Motor neuron (in vitro differentiated cells): Measurements from ENCODE around the gene MGLL. TPM values are rescaled to one million over a fixed set of nuclear protein-coding genes. Genes with fewer than 3 reads are reported as not detected.
A peak's percentile ranks its signal among the peaks of the same experiment; 100 is the strongest.

Experiments
- ATAC-seq, 8 experiments: fragments of 200-7000 bp; cut with Tn5 transposase; replicated peaks in 6 of 8; 2 replicates each; pipeline ENCODE4 v1.8.0; 2021; ENCODE audit warnings: mild to moderate bottlenecking in 8 of 8, moderate library complexity in 8 of 8
- H3K27ac ChIP-seq, 2 donors: fragments of 250-450 bp; sonication (Bioruptor Pico); 2 replicates each; pipeline ENCODE4 v1.9.0; 2021; ENCODE audit warnings: antibody characterized with exemption in 2 of 2, mild to moderate bottlenecking in 2 of 2, moderate library complexity in 1 of 2
- H3K4me1 ChIP-seq, 2 donors: fragments of 250-450 bp; sonication (Bioruptor Pico); replicated peaks in 1 of 2; 2 replicates each; pipeline ENCODE4 v1.6.1; 2021; ENCODE audit warnings: antibody characterized with exemption in 2 of 2, mild to moderate bottlenecking in 2 of 2, moderate library complexity in 1 of 2
- H3K4me3 ChIP-seq, 5 donors: fragments of 250-450 bp; sonication (Bioruptor Pico); 2 replicates each; pipeline ENCODE4 v1.9.0; 2021; ENCODE audit warnings: antibody characterized with exemption in 5 of 5, mild to moderate bottlenecking in 5 of 5, moderate library complexity in 4 of 5
- WGBS, 10 experiments: fragments of 450-650 bp; shearing (Covaris generic); methylation state at CpG; one replicate each; pipeline ENCODE4 v1.0.0; 2022; 5-methylcytosine and 5-hydroxymethylcytosine counted together
- in situ Hi-C, 9 experiments: fragments of 400-800 bp; cut with MboI; loops; one replicate each; pipeline ENCODE4 v1.15.0; 2021; ENCODE audit warnings: low sequenced_read_pairs in 9 of 9, low pct_unique_long_range_greater_than_20kb in 2 of 9; ENCODE audit not compliant: unreplicated experiment in 9 of 9
- total RNA-seq, 8 experiments: library from RNA; unstranded; fragments of 300-600 nt; gene quantifications; 2 replicates each; pipeline versions ENCODE4 v1.2.3 to v1.2.4, GENCODE V29; 2022

MGLL gene
- total RNA-seq, 8 experiments from 2014 or later = 0.43 to 69.2 (median 4.5) TPM

GRCh38 chr3:127731546-127732289, 90.6 kb downstream of the MGLL start:
- 79 to 100% (median 87%) methylated on average over 1 to 8 of the region's 12 CpGs for WGBS, 10 experiments
- no peak overlapping the region for H3K27ac ChIP-seq
- in situ Hi-C loops = no loop called here

GRCh38 chr3:127730666-127731295, 91.5 kb downstream of the MGLL start:
- WGBS, 10 experiments = 51 to 100% (median 68%) methylated on average over 1 to 5 of the region's 6 CpGs; no CpG with 5 or more reads in 3 of the 10 experiments
- Histone ChIP-seq H3K27ac (no peak overlapping the region), H3K4me3 (no peak overlapping the region)

More at GRCh38 chr3:127731546-127732289, 90.6 kb downstream of the MGLL start:
- no peak for ATAC-seq
- Histone ChIP-seq H3K4me3 (no peak overlapping the region), H3K4me1 (peaks cover 6 to 25% of the 10 kb centered on the region in 2 donors)

GRCh38 chr3:127730171-127730570, 92.1 kb downstream of the MGLL start:
- Histone ChIP-seq H3K4me1 (peaks cover 6 to 16% of the 10 kb centered on the region in 2 donors), H3K27ac (no peak overlapping the region), H3K4me3 (no peak overlapping the region)
- ATAC-seq = no peak
- in situ Hi-C loops = no loop called here
- 80 to 100% (median 90%) methylated on average over 1 to 8 of the region's 8 CpGs; no CpG with 5 or more reads in 3 of the 10 experiments for WGBS, 10 experiments

More at GRCh38 chr3:127730666-127731295, 91.5 kb downstream of the MGLL start:
- in situ Hi-C loops = no loop called here
- ATAC-seq = peak in 3 of 8 experiments; percentile 26 to 43 (median 32)
- H3K4me1 ChIP-seq = peaks cover 6 to 18% of the 10 kb centered on the region in 2 donors

- peak in 1 of 8 experiments; percentile 29 for ATAC-seq
- 60 to 100% (median 90%) methylated on average over 1 to 4 of the region's 4 CpGs; no CpG with 5 or more reads in 1 of the 10 experiments for WGBS, 10 experiments
- no peak overlapping the region for H3K27ac ChIP-seq
- H3K4me1 ChIP-seq = peaks cover 6 to 16% of the 10 kb centered on the region in 2 donors
- in situ Hi-C loops = no loop called here
- no peak overlapping the region for H3K4me3 ChIP-seq
Observed at GRCh38 chr3:127729556-127730056, 92.7 kb downstream of the MGLL start.

- in situ Hi-C loops = no loop called here
- 27 to 94% (median 69%) methylated on average over 2 to 7 of the region's 7 CpGs; no CpG with 5 or more reads in 1 of the 10 experiments for WGBS, 10 experiments
- Histone ChIP-seq H3K27ac (no peak overlapping the region), H3K4me3 (no peak overlapping the region), H3K4me1 (peaks cover 6 to 17% of the 10 kb centered on the region in 2 donors)
- peak in 3 of 8 experiments; percentile 71 to 87 (median 71) for ATAC-seq
Observed at GRCh38 chr3:127728417-127729015, 93.8 kb downstream of the MGLL start.

GRCh38 chr3:127726894-127727293, 95.4 kb downstream of the MGLL start:
- 65 to 100% (median 75%) methylated on average over 1 to 3 of the region's 3 CpGs; no CpG with 5 or more reads in 1 of the 10 experiments for WGBS, 10 experiments
- H3K4me1 ChIP-seq = peaks cover 18 to 30% of the 10 kb centered on the region in 2 donors
- H3K27ac ChIP-seq = no peak overlapping the region
- H3K4me3 ChIP-seq = no peak overlapping the region
- in situ Hi-C loops = no loop called here
- no peak for ATAC-seq

- H3K4me1 ChIP-seq = peaks cover 22 to 34% of the 10 kb centered on the region in 2 donors
- peak in 5 of 8 experiments; percentile 48 to 69 (median 65) for ATAC-seq
- in situ Hi-C loops = no loop called here
- no peak overlapping the region for H3K27ac ChIP-seq
- WGBS, 10 experiments = 29 to 66% (median 50%) methylated on average over 1 to 8 of the region's 11 CpGs; no CpG with 5 or more reads in 4 of the 10 experiments
- H3K4me3 ChIP-seq = no peak overlapping the region
Observed at GRCh38 chr3:127723011-127723567, 99.2 kb downstream of the MGLL start.

GRCh38 chr3:127722091-127722784, 100.1 kb downstream of the MGLL start:
- Histone ChIP-seq H3K4me1 (peaks cover 30 to 43% of the 10 kb centered on the region in 2 donors), H3K27ac (no peak overlapping the region), H3K4me3 (no peak overlapping the region)
- in situ Hi-C loops = no loop called here
- peak in 3 of 8 experiments; percentile 24 to 32 (median 28) for ATAC-seq
- WGBS, 10 experiments = 0 to 80% (median 60%) methylated on average over 1 to 9 of the region's 13 CpGs; no CpG with 5 or more reads in 1 of the 10 experiments

- 74 to 94% (median 87%) methylated on average over 2 to 15 of the region's 17 CpGs for WGBS, 10 experiments
- no peak overlapping the region for H3K4me3 ChIP-seq
- no peak for ATAC-seq
- peaks cover 40 to 53% of the 10 kb centered on the region in 2 donors for H3K4me1 ChIP-seq
- in situ Hi-C loops = no loop called here
- H3K27ac ChIP-seq = no peak overlapping the region
Observed at GRCh38 chr3:127720985-127721935, 101.1 kb downstream of the MGLL start.

- H3K27ac ChIP-seq = no peak overlapping the region
- WGBS, 10 experiments = 43 to 100% (median 91%) methylated on average over 1 to 13 of the region's 15 CpGs; no CpG with 5 or more reads in 3 of the 10 experiments
- peaks cover 47 to 56% of the 10 kb centered on the region in 2 donors for H3K4me1 ChIP-seq
- ATAC-seq = no peak
- no peak overlapping the region for H3K4me3 ChIP-seq
- in situ Hi-C loops = no loop called here
Observed at GRCh38 chr3:127720161-127720823, 102.0 kb downstream of the MGLL start.

GRCh38 chr3:127719369-127719768, 102.9 kb downstream of the MGLL start:
- peak in 1 of 8 experiments; percentile 55 for ATAC-seq
- Histone ChIP-seq H3K4me1 (peaks cover 50 to 63% of the 10 kb centered on the region in 2 donors), H3K27ac (no peak overlapping the region), H3K4me3 (no peak overlapping the region)
- in situ Hi-C loops = no loop called here
- 72 to 91% (median 89%) methylated on average over 2 to 6 of the region's 8 CpGs; no CpG with 5 or more reads in 5 of the 10 experiments for WGBS, 10 experiments
